ENCODE data around the gene B4GALT5. TPM values are rescaled to one million over a fixed set of nuclear protein-coding genes. Genes with fewer than 3 reads are reported as not detected.

Gene B4GALT5
- polyA plus RNA-seq, 2 of the 4 experiments (the other 2 are of a cell fraction): 84.0 to 88.7 TPM

DNA sequence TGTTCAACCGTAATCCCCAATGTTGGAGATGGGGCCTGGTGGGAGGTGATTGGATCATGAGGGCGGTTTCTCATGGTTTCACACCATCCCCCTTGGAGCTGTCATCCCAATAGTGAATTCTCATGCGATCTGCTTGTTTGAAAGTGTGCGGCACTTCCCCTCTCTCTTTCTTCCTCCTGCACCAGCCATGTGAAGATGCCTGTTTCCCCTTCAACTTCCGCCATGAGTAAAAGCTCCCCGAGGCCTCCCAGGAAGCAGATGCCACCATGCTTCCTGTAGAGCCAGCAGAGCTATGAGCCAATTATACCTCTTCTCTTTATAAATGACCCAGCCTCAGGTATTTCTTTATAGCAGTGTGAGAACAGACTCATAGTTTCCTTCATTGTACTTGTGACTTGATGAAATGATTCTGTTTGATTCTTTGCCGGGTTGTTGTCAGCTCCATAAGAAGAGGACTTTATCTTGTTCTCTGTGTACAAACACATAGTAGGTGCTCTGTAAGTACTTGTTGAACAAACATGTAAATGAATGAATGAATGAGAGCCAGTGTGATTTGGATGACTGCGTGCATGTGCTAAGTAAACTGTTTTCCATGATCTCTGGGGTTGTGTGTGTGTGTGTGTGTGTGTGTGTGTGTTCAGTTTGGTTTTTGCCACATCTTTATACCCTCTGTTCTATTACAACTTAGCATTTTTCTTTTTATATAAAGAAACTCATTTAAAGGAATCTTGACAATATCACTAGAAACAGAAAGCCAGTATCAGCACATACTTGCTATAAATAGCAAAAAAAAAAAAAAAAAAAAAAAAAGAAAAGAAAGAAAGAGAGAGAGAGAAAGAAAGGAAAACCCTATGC lies 123.3 kb downstream of the B4GALT5 start:
- H3K4me3 ChIP-seq: no peak overlapping the region
- CTCF ChIA-PET: interaction anchor here (0.9 to 4.3 kb wide), 7 partner anchors 9 to 106 kb away, joined by 3 to 27 read pairs (median 3); no protein-coding TSS in a partner anchor
- H3K4me2 ChIP-seq: no peak overlapping the region
- H3K9me3 ChIP-seq: no peaks in the 10 kb centered on the region
- 91% methylated on average over 8 of the region's 8 CpGs for WGBS (ENCODE audit: missing lambda C conversion rate)
- FAIRE-seq (no peak), DNase-seq (ENCODE audit: low read depth in 1 of 2, low spot score in 1 of 2) (no peak), ATAC-seq (no peak)
- H3K4me1 ChIP-seq: peaks cover 30% of the 10 kb centered on the region
- TF ChIP-seq CEBPB (IDR thresholded peaks at IDR 0.05) (no peak), NR3C1 (IDR thresholded peaks at IDR 0.05) (no peak), MAFK (IDR thresholded peaks at IDR 0.05; ENCODE audit: partially characterized antibody) (no peak), PHF8 (IDR thresholded peaks at IDR 0.05; ENCODE audit: borderline replicate concordance, low read depth) (no peak), CHD4 (IDR thresholded peaks at IDR 0.05; ENCODE audit: borderline replicate concordance) (no peak), CBX2 (IDR thresholded peaks at IDR 0.05; ENCODE audit: borderline replicate concordance, low read depth) (no peak), CBX8 (IDR thresholded peaks at IDR 0.05) (no peak), HDAC2 (IDR thresholded peaks at IDR 0.05) (no peak), NFE2L2 (conservative IDR thresholded peaks at IDR 0.05; ENCODE audit: low read length) (no peak), ZNF302 (CRISPR knock-in tag; IDR thresholded peaks at IDR 0.05) (no peak), SMC3 (IDR thresholded peaks at IDR 0.05) (no peak)
- TF ChIP-seq, protein P1, sequence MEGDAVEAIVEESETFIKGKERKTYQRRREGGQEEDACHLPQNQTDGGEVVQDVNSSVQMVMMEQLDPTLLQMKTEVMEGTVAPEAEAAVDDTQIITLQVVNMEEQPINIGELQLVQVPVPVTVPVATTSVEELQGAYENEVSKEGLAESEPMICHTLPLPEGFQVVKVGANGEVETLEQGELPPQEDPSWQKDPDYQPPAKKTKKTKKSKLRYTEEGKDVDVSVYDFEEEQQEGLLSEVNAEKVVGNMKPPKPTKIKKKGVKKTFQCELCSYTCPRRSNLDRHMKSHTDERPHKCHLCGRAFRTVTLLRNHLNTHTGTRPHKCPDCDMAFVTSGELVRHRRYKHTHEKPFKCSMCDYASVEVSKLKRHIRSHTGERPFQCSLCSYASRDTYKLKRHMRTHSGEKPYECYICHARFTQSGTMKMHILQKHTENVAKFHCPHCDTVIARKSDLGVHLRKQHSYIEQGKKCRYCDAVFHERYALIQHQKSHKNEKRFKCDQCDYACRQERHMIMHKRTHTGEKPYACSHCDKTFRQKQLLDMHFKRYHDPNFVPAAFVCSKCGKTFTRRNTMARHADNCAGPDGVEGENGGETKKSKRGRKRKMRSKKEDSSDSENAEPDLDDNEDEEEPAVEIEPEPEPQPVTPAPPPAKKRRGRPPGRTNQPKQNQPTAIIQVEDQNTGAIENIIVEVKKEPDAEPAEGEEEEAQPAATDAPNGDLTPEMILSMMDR (IDR thresholded peaks at IDR 0.05): no peak
- TF ChIP-seq, protein P2, sequence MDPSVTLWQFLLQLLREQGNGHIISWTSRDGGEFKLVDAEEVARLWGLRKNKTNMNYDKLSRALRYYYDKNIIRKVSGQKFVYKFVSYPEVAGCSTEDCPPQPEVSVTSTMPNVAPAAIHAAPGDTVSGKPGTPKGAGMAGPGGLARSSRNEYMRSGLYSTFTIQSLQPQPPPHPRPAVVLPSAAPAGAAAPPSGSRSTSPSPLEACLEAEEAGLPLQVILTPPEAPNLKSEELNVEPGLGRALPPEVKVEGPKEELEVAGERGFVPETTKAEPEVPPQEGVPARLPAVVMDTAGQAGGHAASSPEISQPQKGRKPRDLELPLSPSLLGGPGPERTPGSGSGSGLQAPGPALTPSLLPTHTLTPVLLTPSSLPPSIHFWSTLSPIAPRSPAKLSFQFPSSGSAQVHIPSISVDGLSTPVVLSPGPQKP (IDR thresholded peaks at IDR 0.05; ENCODE audit: low read depth, low read length): no peak
- TF ChIP-seq, protein P3, sequence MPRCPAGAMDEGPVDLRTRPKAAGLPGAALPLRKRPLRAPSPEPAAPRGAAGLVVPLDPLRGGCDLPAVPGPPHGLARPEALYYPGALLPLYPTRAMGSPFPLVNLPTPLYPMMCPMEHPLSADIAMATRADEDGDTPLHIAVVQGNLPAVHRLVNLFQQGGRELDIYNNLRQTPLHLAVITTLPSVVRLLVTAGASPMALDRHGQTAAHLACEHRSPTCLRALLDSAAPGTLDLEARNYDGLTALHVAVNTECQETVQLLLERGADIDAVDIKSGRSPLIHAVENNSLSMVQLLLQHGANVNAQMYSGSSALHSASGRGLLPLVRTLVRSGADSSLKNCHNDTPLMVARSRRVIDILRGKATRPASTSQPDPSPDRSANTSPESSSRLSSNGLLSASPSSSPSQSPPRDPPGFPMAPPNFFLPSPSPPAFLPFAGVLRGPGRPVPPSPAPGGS (IDR thresholded peaks at IDR 0.05): no peak
- POLR2A ChIA-PET: no interaction called here
- H3K27ac ChIP-seq: peak overlapping the region in 1 of 2 experiments; percentile 8; a peak in 1 of 6 replicates

DNA sequence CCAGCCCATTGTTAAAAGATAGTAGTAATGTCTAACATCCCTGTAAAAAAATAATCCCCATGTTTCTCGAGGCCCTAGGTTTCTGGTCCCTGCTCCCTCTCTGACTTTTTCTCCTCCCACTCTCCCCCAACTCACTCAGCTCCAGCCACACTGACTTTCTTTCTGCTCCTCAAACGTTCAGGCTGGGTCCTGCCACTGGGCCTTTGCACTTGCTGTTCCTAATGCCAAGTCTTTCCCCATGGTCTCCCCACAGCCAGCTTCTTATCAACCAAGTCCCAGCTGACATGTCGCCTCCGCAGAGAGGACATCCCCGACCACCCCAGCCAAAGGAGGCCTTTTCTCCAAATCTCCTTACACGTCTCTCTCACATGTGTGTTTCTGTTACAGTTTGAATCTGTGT lies 123.9 kb downstream of the B4GALT5 start:
- POLR2A ChIA-PET: no interaction called here
- FAIRE-seq (no peak), ATAC-seq (no peak), DNase-seq (ENCODE audit: low read depth in 1 of 2, low spot score in 1 of 2) (no peak)
- H3K4me2 ChIP-seq: no peak overlapping the region
- no peak overlapping the region for H3K4me3 ChIP-seq
- peak overlapping the region in 1 of 2 experiments; percentile 8; a peak in 1 of 6 replicates for H3K27ac ChIP-seq
- CTCF ChIA-PET: interaction anchor here (0.9 to 4.3 kb wide), 6 partner anchors 10 to 105 kb away, joined by 3 to 27 read pairs (median 4); no protein-coding TSS in a partner anchor
- peaks cover 30% of the 10 kb centered on the region for H3K4me1 ChIP-seq
- no peaks in the 10 kb centered on the region for H3K9me3 ChIP-seq
- TF ChIP-seq EP300 (IDR thresholded peaks at IDR 0.05) (no peak), RAD21 (conservative IDR thresholded peaks at IDR 0.05 in 1 of 2, IDR thresholded peaks at IDR 0.05 in 1 of 2) (no peak), GATA3 (IDR thresholded peaks at IDR 0.05; ENCODE audit: borderline replicate concordance) (no peak), CEBPB (IDR thresholded peaks at IDR 0.05) (no peak), NR3C1 (IDR thresholded peaks at IDR 0.05) (no peak), NPAS2 (CRISPR knock-in tag; IDR thresholded peaks at IDR 0.05; ENCODE audit: borderline replicate concordance) (no peak), ZNF302 (CRISPR knock-in tag; IDR thresholded peaks at IDR 0.05) (no peak), FOSB (CRISPR knock-in tag; IDR thresholded peaks at IDR 0.05) (no peak)
- TF ChIP-seq, protein P4, sequence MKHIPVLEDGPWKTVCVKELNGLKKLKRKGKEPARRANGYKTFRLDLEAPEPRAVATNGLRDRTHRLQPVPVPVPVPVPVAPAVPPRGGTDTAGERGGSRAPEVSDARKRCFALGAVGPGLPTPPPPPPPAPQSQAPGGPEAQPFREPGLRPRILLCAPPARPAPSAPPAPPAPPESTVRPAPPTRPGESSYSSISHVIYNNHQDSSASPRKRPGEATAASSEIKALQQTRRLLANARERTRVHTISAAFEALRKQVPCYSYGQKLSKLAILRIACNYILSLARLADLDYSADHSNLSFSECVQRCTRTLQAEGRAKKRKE (CRISPR knock-in tag; IDR thresholded peaks at IDR 0.05; ENCODE audit: low read depth): no peak
- TF ChIP-seq, protein P5, sequence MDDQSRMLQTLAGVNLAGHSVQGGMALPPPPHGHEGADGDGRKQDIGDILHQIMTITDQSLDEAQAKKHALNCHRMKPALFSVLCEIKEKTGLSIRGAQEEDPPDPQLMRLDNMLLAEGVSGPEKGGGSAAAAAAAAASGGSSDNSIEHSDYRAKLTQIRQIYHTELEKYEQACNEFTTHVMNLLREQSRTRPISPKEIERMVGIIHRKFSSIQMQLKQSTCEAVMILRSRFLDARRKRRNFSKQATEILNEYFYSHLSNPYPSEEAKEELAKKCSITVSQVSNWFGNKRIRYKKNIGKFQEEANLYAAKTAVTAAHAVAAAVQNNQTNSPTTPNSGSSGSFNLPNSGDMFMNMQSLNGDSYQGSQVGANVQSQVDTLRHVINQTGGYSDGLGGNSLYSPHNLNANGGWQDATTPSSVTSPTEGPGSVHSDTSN (IDR thresholded peaks at IDR 0.05): no peak
- 76% methylated on average over 6 of the region's 6 CpGs for WGBS (ENCODE audit: missing lambda C conversion rate)

Data from A549 (cell line).